Activated naive CD4-positive, alpha-beta T cell treated with anti-CD3 and anti-CD28 coated beads, Interleukin-2, amount 50 U/mL, for 72 hours (primary cell): ENCODE measurements around the gene RFX2. TPM values are rescaled to one million over a fixed set of nuclear protein-coding genes. Genes with fewer than 3 reads are reported as not detected.
"Not testable (repeated sequence)": the region's sequence is repeated elsewhere in the genome, so short reads cannot be mapped to it uniquely, and the experiment has no call there.

Experiments used
- ATAC-seq, 2 donors: fragments of 150-1000 bp; cut with Tn5 transposase; 2 replicates each; pipeline ENCODE4 v1.10.0; 2021; ENCODE audit warnings: mild to moderate bottlenecking in 2 of 2, moderate library complexity in 2 of 2
- DNase-seq, 2 donors: peaks; one replicate each; pipeline ENCODE4 v3.0.0; 2021 to 2022; ENCODE audit warnings: low spot score in 2 of 2
- H3K27ac Mint-ChIP-seq, 2 donors: one replicate each; pipeline ENCODE4 v1.8.0; 2022; ENCODE audit warnings: mild to moderate bottlenecking in 2 of 2, mixed read lengths in 2 of 2
- H3K36me3 Mint-ChIP-seq, 2 donors: one replicate each; pipeline ENCODE4 v1.8.0; 2022; ENCODE audit warnings: mixed read lengths in 2 of 2
- H3K9me3 Mint-ChIP-seq, 2 donors: one replicate each; pipeline ENCODE4 v1.8.0; 2022; ENCODE audit warnings: mixed read lengths in 2 of 2
- total RNA-seq, 2 donors: library from RNA; stranded (reverse); gene quantifications; one replicate each; pipeline ENCODE4 v1.2.3, GENCODE V29; 2022

The RFX2 gene
- total RNA-seq, 2 donors from 2014 or later: 11.2 to 13.8 TPM

DNA sequence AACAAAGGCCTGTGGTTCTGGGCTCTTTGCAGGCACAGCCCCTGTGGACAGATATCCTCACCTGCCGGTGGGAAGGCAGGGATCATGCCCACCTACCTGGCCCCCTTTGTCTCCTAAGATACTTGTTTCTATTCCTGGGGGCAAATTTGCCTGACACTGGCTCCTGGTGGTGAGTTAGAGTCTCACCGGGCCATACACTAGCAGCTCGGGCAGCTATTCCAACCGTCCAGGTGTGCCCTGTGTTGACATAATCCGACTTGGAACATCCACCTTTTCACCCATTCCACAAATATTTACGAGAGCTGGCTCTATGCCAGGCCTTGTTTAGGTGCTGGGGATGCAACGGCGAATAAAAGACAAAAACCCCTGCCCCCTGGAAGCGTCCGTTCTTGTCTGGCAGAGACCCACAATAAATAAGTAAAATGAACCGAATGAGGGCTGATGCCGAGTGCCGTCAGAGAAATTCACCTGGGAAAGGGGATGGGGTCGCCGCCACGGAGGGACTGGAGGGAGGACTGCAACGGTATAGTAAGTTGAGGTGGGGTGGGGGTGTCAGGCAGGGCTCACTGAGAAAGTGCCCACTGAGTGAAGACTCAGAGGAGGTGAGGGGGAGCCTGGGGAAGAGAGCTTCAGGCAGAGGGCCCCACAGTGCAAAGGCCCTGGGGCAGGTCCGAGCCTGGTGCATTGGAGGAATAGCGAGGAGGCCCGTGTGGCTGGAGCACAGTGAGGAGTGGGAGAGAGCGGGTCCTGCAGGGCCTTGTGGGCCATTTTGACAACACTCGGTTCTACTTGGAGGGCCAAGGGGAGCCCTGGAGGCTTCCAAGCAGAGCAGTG, 89.1 kb downstream of the RFX2 start:
- no peak for DNase-seq
- Mint-ChIP-seq H3K36me3 (no peaks in the 10 kb centered on the region), H3K9me3 (no peaks in the 10 kb centered on the region), H3K27ac (peak overlapping the region in 1 of 2 donors; percentile 85)
- ATAC-seq: no peak

DNA sequence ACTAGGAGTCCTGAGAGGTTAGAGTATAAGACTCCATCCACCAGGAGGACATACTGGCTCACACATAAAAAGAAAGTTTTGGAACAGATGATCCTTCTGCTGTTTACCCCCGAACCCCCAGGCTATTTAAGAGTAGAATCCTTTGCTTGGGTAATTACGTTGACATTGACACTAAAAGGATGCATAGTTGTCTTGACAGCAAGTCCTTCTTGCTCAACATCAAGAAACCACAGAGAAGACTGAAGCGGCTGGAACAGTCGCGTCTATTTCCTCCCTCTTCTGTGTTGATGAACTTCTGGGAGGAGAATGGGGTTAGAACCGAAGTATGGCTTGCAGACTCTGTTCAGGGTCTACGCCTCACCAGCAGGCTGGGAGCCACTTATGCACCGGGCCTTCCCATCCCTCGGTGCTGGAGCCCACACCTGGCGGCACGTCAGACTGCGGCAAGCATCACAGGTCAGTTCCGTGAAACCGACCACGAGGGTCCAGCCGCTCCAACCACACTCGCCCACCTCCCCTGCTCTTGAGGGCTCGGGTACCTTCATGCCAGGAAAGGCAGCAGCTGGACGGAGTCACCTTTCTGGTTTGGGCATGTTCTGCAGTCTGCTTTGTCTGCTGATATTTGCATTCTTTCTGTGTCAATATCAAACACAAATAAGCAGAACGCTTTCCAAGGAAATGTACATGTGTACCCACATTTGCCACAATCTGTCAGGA, 90.0 kb downstream of the RFX2 start:
- no peak for ATAC-seq
- no peak for DNase-seq
- H3K36me3 Mint-ChIP-seq: no peaks in the 10 kb centered on the region
- H3K9me3 Mint-ChIP-seq: no peaks in the 10 kb centered on the region
- no peak overlapping the region for H3K27ac Mint-ChIP-seq

DNA sequence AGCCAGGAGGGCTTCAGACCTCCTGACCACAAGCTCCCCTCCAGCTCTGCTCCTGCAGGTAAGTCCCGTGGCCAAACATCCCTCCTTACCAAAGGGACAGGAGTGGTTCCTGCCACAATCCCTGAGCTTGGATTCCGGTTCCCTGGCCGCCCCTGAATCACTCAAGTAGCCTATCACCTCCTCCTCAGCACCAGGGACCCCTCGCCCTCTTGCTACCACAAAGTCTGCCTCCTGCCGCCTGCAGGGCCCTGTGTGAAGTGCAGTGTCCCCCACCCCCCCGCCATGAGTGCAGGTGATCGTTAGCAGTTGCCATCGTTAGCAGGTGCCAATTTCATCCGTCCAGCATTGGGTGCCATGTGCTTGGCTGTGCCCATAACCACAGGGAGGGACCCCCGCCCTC, 91.5 kb downstream of the RFX2 start:
- no peak for DNase-seq
- H3K36me3 Mint-ChIP-seq: no peaks in the 10 kb centered on the region
- ATAC-seq: no peak
- no peaks in the 10 kb centered on the region for H3K9me3 Mint-ChIP-seq
- H3K27ac Mint-ChIP-seq: no peak overlapping the region

DNA sequence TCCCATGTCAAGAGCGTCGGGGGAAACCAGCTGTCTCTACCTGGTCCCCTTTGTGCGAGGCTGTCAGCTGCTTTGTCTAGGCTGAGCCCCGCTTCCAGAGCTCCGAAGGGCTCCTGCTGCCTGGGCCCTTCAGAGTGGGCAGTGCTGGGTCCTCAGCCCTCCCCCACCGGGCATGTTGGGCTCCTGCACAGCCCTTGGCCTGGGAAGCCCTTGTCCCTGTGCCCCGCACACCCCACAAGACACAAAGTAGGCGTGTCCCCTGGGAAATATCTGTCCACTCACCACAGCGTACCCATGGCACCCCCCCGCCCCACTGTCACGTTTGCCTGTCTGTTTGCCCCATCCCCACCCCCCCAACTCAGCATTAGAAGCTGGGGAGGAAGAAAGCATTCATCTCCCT, 92.7 kb downstream of the RFX2 start:
- no peak for DNase-seq
- no peaks in the 10 kb centered on the region for H3K9me3 Mint-ChIP-seq
- no peak overlapping the region for H3K27ac Mint-ChIP-seq
- H3K36me3 Mint-ChIP-seq: no peaks in the 10 kb centered on the region
- ATAC-seq: no peak

DNA sequence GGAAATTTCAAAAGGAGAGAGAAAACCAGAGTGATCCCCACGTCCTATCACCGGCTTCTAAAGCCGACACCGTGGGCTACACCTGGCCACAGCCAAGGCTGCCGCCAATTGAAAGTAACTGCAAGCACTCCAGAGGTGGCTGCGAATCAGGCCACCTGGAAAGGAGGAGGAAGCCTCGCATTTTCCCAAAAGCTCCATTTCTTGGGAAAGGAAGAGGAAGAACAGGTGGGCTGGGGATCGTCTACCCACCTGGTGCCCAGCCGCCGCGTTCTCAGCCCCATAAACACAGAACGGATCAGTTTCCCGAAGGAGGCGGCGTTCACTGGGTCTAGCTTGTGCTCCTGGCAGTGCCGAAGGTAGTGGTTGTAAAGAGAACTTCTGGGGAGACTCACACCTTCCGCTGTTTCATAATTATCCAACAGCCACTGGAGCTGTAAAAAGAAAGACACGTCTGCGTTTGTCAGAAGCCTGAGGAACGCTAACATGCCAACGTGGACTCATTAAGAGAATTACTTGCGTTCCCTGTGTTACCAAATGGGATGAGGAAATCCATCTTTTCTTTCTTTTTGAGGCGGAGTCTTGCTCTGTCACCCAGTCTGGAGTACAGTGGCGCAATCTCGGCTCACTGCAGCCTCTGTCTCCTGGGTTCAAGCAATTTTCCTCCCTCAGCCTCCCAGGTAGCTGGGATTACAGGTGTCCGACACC, 94.3 kb downstream of the RFX2 start:
- no peak overlapping the region for H3K27ac Mint-ChIP-seq
- H3K9me3 Mint-ChIP-seq: no peaks in the 10 kb centered on the region
- no peaks in the 10 kb centered on the region for H3K36me3 Mint-ChIP-seq
- no peak for ATAC-seq
- DNase-seq: no peak

DNA sequence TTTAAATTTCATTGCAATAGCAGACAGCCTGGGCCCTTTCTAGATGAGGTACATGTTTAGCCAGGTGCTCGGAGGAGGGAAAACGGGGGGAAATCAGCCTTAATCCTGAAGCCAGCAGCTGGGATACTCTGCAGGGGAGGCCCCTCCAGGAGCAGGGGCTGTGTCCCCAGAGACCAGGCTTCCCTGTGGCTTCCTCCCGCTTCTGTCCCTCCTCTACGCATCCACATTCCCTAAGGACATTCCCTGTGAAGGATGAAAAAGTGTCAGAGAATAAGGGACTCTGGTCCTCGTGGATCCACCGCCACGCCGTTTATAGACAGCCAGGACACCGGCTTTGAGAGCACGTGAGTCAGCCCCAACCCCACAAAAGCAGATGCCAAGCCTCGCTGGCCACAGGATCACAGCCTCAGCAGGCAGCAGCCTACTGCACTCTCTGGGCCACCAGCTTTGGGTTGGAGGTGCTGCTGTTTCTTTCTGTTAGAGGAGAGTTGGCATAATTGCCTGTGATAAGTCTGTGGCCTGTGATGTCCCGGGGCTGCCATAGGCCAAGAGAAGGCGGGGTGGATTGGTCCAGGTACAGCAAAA, 95.7 kb downstream of the RFX2 start:
- Mint-ChIP-seq H3K27ac (no peak overlapping the region), H3K9me3 (no peaks in the 10 kb centered on the region), H3K36me3 (no peaks in the 10 kb centered on the region)
- no peak for DNase-seq
- ATAC-seq: no peak

DNA sequence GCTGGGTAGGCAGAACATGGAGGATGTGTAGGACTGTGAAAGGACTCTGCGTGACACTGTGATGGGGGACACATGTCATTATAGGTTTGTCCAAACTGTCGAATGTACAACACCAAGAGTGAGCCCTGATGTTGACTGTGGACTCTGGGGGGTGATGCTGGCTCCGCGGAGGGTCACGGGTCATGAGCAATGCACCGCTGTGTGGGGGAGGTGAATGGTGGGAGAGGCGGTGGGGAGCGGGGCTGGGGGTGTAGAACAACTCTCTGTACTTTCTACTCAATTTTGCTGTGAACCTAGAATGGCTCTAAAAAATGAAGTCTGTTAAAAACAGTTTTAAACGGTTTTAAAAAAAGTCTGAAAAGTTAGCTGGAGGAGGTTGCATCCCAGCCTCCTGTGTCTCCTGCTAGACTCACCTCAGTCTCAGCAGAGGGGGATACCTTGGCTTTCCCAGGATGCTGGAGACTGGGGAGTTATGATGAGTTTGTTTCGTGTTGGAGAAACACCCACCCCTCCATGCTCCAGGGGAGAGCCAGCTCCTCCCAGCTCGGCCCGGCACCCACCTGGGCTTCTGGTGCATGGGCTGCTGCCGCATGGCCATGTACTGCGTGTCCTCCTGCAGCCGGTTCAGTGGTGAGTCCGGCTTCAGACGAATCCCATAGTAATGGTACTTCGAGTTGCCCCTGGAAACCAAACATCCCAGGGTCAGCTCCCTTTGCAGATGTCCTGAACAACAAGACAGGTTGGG, 97.7 kb downstream of the RFX2 start:
- no peak overlapping the region for H3K27ac Mint-ChIP-seq
- DNase-seq (no peak), ATAC-seq (no peak)
- no peaks in the 10 kb centered on the region for H3K36me3 Mint-ChIP-seq
- H3K9me3 Mint-ChIP-seq: no peaks in the 10 kb centered on the region

DNA sequence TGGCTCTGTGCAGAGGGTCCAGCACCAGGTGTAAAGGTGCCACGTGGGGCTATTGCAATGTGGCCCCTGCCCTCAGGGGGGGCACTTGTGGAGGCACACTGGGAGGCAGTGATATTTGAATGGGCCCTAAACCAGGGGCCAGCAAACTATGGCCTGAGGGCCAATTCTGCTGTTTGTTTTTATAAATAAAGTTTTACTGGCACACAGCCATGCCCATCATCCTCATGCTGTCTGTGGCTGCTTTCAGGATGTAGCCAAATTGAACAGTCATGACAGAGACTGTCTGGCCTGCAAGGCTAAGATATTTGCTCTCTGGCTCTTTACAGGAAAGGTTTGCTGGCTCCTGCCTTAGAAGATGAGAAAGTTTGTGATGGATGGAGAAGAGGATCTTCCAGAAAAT, 98.5 kb downstream of the RFX2 start:
- no peak for DNase-seq

DNA sequence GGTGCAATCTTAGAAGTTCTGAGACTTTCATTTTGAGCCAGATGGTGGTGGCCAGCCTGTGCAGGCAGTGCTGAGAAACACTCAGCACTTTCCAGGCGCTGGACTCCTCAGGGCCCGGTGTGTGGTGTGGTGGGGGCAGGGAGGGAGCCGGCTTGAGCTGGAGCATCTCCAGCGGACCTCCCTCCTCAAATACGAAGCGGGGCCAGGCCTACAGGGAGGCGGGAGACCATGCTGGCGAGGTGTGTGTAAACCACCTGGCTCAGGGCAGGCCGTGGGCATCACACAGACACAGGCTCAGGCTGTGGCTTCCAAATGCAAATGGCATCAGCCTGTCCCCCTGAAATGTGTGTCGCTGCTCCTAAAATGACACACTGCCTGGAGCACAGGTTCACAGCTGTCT, 99.1 kb downstream of the RFX2 start:
- no peak for DNase-seq
- ATAC-seq: no peak
- Mint-ChIP-seq H3K36me3 (no peaks in the 10 kb centered on the region), H3K9me3 (no peaks in the 10 kb centered on the region), H3K27ac (no peak overlapping the region)

More for the DNA sequence above, 98.5 kb downstream of the RFX2 start:
- no peaks in the 10 kb centered on the region for H3K9me3 Mint-ChIP-seq
- no peak for ATAC-seq
- no peaks in the 10 kb centered on the region for H3K36me3 Mint-ChIP-seq
- H3K27ac Mint-ChIP-seq: no peak overlapping the region

DNA sequence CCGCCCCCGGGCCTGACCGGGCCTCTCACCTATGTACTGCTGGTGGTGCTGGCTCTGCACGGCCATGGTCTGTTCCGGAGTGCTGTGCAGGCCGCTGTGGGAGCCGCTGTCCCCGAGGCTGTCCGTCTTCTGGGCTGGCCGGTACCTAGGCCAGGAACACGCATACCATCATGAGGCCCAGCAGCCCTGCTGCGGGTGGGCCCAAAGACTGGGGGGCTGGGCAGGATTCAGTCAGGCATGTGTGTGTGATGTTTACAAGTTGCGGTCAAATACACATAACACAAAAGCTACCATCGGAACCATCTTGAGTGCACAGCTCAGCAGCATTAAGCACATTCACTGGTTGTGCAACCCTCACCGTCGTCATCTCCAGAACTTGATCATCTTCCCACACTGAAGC, 100.2 kb downstream of the RFX2 start:
- DNase-seq (no peak), ATAC-seq (no peak)
- H3K27ac Mint-ChIP-seq: no peak overlapping the region
- H3K36me3 Mint-ChIP-seq: no peaks in the 10 kb centered on the region
- H3K9me3 Mint-ChIP-seq: no peaks in the 10 kb centered on the region

DNA sequence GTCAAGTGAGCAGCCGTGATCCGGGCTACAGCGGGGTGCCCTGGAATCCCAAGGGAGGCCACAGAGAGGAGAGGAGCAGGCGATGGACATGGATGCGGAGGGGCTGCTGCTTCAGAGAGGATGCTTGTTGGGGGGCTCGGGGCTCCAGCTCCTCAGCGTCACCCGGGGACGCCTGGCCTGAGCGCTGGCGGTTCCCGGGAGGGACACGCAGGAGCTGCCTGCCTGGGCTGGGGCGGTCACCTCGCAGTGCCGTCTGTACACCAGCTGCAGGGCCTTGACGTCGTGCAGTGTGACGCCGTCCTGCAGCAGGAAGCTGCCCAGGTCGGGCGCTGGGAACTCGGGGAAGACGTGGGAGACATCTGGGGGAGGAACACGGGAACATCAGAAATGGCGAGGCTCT, 102.4 kb downstream of the RFX2 start:
- H3K27ac Mint-ChIP-seq: peak overlapping the region in 1 of 2 donors; percentile 79

DNA sequence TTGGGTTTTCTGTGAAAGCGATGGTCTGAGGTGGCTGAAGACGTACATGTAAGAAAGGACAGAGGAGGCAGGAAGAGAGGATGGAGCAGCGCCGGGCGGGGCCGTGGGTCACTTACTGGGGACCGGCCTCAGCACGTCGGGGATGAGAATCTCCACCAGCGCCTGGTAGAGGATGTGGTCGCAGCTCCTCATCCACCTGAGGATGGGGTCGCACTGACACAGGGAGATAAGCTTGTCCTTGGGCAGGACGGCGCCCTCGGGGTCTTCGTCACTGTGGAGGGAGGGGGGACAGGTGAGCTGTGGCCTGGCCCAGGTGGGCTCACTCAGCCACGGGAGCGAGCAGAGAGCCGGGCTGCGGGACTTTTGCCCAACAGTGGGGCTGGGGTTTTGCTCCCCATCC, 103.4 kb downstream of the RFX2 start:
- no peaks in the 10 kb centered on the region for H3K36me3 Mint-ChIP-seq
- H3K9me3 Mint-ChIP-seq: no peaks in the 10 kb centered on the region
- no peak overlapping the region for H3K27ac Mint-ChIP-seq
- ATAC-seq (no peak), DNase-seq (no peak)

More for the DNA sequence above, 102.4 kb downstream of the RFX2 start:
- DNase-seq: no peak
- Mint-ChIP-seq H3K9me3 (no peaks in the 10 kb centered on the region), H3K36me3 (no peaks in the 10 kb centered on the region)
- ATAC-seq: no peak

DNA sequence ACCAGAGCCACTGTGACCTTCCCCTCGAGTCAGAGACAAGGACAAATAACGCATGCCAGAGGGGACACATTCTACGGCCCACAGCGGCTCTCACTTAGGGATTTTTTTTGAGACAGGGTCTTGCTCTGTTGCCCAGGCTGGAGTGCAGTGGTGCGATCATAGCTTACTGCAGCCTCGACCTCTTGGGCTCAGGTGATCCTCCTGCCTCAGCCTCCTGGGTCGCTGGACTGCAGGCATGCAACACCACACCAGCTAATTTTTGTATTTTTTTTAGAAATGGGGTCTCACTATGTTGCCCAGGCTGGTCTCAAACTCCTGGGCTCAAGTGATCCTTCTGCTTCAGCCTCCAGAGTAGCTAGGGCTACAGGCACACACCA, 104.2 kb downstream of the RFX2 start:
- H3K36me3 Mint-ChIP-seq, DNase-seq, H3K27ac Mint-ChIP-seq, H3K9me3 Mint-ChIP-seq, ATAC-seq: not testable (repeated sequence)

DNA sequence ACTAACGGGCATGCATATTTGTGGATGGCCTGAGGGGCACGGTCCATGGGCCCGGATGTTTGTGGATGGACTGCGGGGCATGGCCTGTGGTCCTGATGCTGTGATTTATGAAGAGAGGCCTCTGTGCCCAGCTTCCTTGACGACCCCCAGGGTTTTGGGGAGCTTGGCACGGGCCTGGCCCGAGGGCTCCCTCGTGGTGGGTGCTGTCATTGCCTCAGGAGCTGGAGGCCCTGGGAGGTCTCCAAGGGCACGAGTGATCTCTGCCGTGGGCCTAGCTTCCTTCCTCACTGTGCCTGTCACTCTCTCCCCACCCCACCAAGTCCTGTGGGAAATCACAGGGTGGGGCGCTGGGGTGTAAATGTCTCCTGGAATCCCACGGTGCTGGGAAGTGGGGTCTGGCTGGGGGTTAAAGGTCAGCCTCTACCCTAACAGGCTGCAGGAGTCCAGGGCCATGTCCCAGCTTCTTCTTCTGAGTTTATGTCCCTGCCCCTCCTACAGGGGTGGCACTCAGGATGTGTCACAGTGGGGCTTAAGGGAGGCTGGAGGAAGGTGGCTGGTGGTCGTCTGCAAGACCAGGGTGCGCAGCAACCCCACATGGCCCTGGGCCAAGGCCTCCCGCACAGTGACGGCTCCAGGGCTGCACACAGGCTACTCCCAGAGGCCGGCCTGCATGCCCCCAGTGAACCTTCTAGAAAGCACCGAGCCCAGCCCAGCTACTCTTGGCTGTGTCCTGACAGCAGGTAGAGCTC, 104.8 kb downstream of the RFX2 start:
- no peak for DNase-seq
- ATAC-seq: no peak
- Mint-ChIP-seq H3K27ac (no peak overlapping the region), H3K9me3 (no peaks in the 10 kb centered on the region), H3K36me3 (peaks cover 8% of the 10 kb centered on the region in 2 donors)

DNA sequence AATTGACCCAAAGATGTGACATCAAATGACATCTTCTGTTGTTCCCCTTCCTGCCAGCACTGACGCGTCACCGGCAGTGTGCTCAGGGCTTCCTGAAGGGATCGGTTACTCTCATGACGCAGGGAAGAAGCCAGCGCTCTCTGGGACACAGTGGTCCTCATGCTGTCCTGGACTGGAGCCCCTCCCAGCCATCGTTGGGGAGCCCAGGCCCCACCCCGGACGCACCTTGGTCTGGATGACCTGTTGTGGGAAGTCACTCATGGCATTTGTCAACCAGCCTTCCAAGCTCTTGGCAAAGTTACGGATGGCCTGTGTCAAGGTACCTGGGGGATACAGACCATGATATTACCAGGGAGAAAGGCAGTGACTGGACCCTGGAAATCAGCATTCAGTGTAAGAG, 106.3 kb downstream of the RFX2 start:
- no peak for DNase-seq
- H3K27ac Mint-ChIP-seq: peak overlapping the region in 1 of 2 donors; percentile 11

DNA sequence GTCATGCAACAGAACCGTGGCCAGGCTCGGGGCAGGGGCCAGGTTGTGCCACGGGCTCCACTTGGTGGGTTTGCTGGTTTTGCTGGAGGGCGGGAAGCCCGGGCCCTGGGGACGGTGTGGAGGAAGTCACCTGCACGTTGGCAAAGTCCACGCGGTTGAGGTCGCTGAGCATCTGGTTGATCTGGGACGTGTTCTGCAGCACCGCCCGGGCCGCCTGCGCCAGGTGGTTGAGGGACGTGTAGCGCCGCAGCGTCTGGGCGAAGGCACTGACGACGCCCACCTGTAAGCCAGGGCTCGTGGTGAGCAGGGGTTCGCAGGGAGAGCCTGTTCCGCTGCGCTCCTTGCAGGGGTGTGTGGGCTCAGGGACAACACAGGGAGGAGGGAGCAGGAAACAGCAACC, 107.7 kb downstream of the RFX2 start:
- peaks cover 9 to 11% of the 10 kb centered on the region in 2 donors for H3K36me3 Mint-ChIP-seq
- H3K27ac Mint-ChIP-seq: no peak overlapping the region
- ATAC-seq (no peak), DNase-seq (no peak)
- no peaks in the 10 kb centered on the region for H3K9me3 Mint-ChIP-seq

More for the DNA sequence above, 106.3 kb downstream of the RFX2 start:
- H3K36me3 Mint-ChIP-seq: peaks cover 9 to 11% of the 10 kb centered on the region in 2 donors
- ATAC-seq: no peak
- no peaks in the 10 kb centered on the region for H3K9me3 Mint-ChIP-seq
